IPS-15b (cell line): ENCODE data around the gene ITGB8.
"Not testable (repeated sequence)": the region's sequence is repeated elsewhere in the genome, so short reads cannot be mapped to it uniquely, and the experiment has no call there.

ENCODE experiments used
- H3K27me3 ChIP-seq: one replicate; pipeline ENCODE4 v1.6.1; 2013; ENCODE audit warnings: low read length; ENCODE audit not compliant: control insufficient read depth, insufficient read depth
- H3K36me3 ChIP-seq: one replicate; pipeline ENCODE4 v1.6.1; 2013; ENCODE audit warnings: low read length; ENCODE audit not compliant: control insufficient read depth, insufficient read depth
- H3K4me1 ChIP-seq: one replicate; pipeline ENCODE4 v1.6.1; 2013; ENCODE audit warnings: mild to moderate bottlenecking, low read length; ENCODE audit not compliant: control insufficient read depth, insufficient read depth
- H3K4me3 ChIP-seq: one replicate; pipeline ENCODE4 v1.5.1; 2013; ENCODE audit warnings: low read depth, low read length
- H3K9ac ChIP-seq: one replicate; pipeline ENCODE4 v1.6.1; 2013; ENCODE audit warnings: low read depth, mild to moderate bottlenecking, low read length
- H3K9me3 ChIP-seq: one replicate; pipeline ENCODE4 v1.6.1; 2013; ENCODE audit warnings: mild to moderate bottlenecking, low read length; ENCODE audit not compliant: control insufficient read depth, insufficient read depth

Gene ITGB8

DNA sequence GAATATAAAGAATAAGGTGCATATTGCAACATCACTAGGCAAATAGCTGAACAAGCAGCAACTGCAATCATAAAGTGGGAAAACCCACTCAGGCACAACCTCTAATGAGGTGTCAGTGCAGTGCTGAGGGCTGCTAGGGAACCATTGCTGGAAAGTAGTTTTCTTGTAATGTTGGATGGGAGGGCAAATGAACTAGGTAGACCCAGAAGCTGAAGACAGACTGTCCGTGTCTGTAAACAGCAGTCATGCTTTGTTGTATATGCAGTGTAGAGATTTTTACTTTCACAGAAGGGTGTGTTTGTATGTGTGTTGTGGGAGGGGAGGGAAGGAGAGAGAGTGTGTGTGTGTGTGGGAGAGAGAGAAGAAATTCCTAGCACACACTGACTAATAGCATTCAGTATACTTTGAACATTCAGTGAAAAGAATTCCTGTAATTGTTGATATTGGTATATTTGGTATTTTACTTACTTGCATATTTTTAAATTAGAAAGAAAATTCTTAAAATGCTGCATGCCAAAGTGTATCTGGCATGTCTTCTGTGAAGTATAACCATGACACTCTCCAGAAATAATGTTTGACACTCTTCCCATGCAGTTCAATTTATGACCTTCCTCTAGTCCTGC, 28.8 kb downstream of the ITGB8 start:
- Histone ChIP-seq H3K4me3 (no peak overlapping the region), H3K36me3 (no peaks in the 10 kb centered on the region), H3K9me3 (no peaks in the 10 kb centered on the region), H3K4me1 (no peaks in the 10 kb centered on the region), H3K9ac (no peak overlapping the region), H3K27me3 (no peaks in the 10 kb centered on the region)

DNA sequence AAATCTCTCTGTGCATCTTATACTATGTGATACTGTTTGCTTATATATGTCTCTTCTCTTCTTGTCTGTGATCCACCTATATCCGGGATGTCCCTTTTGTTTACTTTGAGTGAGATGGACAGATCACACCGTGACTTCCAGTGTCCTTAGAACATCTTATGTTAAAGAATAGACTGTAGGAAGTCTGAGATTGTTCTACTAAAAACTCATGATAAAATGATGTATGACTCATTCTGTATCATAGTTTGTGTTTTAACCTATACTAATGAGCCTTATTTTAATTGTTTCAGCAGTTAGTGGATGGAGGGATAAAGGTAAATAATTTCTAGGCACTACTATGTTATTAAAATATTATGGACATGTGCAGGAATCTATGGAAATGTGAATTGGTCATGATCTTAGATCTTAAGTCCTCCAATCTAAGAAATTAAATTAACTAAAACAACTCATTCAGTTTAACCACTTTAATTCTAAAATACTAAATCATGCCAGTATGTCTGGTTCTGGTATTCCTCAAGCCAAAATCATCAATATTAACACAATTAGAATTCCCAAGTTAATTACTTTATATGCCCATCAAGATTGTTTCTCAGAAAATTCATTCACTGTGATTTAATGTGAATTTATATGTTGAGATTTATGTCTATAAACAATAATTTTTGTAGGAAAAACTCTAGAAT, 32.0 kb downstream of the ITGB8 start:
- no peak overlapping the region for H3K9ac ChIP-seq
- no peaks in the 10 kb centered on the region for H3K9me3 ChIP-seq
- no peaks in the 10 kb centered on the region for H3K4me1 ChIP-seq
- H3K27me3 ChIP-seq, result no peaks in the 10 kb centered on the region
- no peaks in the 10 kb centered on the region for H3K36me3 ChIP-seq
- no peak overlapping the region for H3K4me3 ChIP-seq

DNA sequence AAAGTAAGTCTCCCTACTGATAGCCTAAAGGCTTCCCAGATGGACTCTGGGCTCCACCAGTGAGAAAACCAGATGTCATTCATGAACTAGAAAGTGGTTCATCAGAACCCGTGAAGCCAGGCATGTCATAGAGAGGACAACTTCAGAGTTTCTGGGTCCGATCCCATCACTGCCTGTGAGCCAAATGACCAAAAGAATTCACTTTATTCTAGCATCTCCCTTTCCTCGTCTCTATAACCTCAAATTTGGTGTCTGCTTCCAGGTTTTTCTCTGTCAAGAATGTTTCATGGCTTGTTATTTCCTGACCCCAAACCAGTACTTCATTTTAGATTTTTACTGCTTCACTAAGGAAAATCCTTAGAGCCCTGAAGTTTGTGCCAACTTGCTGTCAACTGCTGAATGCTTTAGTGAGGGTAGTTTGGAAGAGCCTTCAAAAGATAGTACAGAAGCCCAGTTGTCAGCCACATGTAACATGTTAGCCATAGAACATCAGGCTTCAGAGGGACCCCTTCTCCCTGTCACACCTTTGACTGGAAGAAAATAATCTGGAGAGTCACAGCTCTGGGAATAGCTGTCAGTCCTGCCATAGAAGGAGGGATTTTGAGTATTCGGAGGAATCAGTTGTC, 34.0 kb downstream of the ITGB8 start:
- Histone ChIP-seq H3K4me3 (no peak overlapping the region), H3K4me1 (no peaks in the 10 kb centered on the region), H3K27me3 (no peaks in the 10 kb centered on the region), H3K9me3 (no peaks in the 10 kb centered on the region), H3K36me3 (no peaks in the 10 kb centered on the region), H3K9ac (no peak overlapping the region)

DNA sequence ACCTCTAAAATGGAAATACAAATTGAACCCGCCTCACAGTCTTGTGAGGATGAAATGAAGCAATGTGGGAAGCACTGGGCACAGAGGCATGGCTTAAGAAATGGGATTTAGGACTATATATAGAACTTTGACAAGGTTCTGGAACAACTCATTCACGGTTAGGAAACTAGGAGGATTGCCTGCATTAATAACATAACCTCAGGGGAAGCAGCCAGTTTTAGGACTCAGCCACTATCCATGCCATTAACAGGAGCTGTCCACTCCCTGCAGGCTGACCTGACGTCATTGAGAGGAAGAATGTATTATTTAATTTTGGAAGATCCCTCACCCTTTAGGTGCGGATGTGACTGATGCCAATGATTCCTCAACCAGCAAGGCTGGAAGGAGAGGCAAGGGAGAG, 34.8 kb downstream of the ITGB8 start:
- H3K4me1 ChIP-seq, result no peaks in the 10 kb centered on the region
- H3K9me3 ChIP-seq, result no peaks in the 10 kb centered on the region
- H3K27me3 ChIP-seq, result no peaks in the 10 kb centered on the region
- H3K9ac ChIP-seq, result no peak overlapping the region
- H3K36me3 ChIP-seq, result no peaks in the 10 kb centered on the region
- no peak overlapping the region for H3K4me3 ChIP-seq

DNA sequence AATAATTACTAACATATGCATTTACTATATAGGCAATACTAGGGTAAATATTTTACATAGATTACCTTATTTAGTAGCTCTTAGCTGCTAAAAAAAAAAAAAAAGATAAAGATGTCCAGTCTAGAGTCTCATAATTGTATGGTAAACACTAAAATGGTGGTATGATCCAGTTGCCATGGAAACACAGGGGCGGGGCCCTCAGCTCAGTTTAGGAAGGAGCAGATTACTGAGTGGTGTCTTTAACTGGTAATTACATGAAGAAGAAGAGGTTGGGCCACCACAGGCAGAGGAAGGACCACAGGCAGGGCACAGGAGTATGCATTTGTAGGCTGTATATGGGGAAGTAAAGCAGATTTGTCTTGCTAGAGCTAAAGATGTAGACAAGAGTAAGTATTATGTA, 43.7 kb downstream of the ITGB8 start:
- Histone ChIP-seq H3K9me3 (no peaks in the 10 kb centered on the region), H3K27me3 (no peaks in the 10 kb centered on the region), H3K4me3 (no peak overlapping the region), H3K36me3 (no peaks in the 10 kb centered on the region), H3K9ac (no peak overlapping the region), H3K4me1 (no peaks in the 10 kb centered on the region)

DNA sequence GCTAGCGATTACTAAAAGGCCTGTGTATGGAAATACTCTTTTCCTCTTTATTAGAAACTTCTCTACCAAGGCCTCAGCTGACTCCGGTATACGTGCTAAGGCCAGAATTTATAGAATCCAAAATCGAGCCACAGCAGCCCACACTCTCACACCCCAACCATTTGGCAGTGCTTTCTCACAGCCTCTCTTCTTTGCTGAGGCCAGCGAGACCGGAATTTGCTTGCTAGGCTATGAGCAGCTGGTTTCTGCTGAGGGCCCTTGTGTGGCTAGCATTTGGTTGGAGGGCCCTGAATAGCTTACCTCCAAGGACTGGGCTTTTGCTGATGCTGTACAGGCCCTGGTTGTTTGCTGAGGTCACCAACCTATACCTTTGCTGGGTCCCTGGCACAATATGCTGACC, 46.1 kb downstream of the ITGB8 start:
- no peaks in the 10 kb centered on the region for H3K36me3 ChIP-seq
- no peak overlapping the region for H3K9ac ChIP-seq
- H3K4me3 ChIP-seq, result no peak overlapping the region
- H3K27me3 ChIP-seq, result no peaks in the 10 kb centered on the region
- H3K9me3 ChIP-seq, result no peaks in the 10 kb centered on the region
- no peaks in the 10 kb centered on the region for H3K4me1 ChIP-seq

DNA sequence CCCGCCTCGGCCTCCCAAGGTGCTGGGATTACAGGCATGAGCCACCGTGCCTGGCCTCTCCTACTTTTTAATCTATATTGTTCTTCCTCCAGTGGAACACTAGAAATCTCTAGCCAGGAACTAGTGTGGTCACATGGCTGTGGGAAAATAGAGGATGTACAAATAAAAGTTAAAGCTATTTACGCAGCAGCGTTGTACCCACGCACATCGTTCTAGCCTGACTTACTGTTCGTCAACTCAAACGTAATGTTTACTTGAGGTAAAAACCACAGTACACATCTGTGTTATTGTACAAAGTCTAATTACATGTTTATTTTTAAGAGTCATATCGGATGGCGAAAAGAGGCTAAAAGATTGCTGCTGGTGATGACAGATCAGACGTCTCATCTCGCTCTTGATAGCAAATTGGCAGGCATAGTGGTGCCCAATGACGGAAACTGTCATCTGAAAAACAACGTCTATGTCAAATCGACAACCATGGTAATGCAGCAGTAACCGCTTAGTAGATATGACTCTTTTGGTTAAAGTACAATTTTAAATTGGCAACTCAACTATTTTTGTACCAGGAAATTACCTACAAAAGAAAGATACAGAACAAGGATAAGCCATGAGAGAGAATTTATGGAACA, 50.8 kb downstream of the ITGB8 start:
- H3K9ac ChIP-seq, result no peak overlapping the region
- no peak overlapping the region for H3K4me3 ChIP-seq
- no peaks in the 10 kb centered on the region for H3K27me3 ChIP-seq

DNA sequence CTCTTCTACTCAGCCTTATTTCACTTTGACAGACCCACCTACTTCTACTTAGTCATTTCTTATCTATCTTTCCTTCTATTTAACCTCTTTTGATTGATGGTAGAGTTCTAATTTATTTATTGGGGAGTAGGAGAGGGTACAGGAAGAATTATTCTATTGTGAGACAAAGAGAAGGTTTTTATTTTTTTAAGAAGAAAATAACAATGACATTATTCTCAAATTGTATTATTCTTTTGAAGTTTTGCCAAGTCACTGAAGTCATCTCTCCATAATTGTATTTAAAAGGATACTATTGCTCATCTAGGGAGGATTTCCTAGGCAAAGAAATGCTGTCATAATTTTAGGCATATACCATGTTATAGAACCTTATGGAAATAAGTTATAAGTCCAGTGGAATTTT, 52.7 kb downstream of the ITGB8 start:
- H3K4me1 ChIP-seq, result no peaks in the 10 kb centered on the region
- H3K27me3 ChIP-seq, result no peaks in the 10 kb centered on the region
- no peaks in the 10 kb centered on the region for H3K36me3 ChIP-seq
- H3K9me3 ChIP-seq, result no peaks in the 10 kb centered on the region
- H3K9ac ChIP-seq, result no peak overlapping the region
- H3K4me3 ChIP-seq, result no peak overlapping the region

More for the DNA sequence above, 50.8 kb downstream of the ITGB8 start:
- H3K4me1 ChIP-seq, result no peaks in the 10 kb centered on the region
- H3K9me3 ChIP-seq, result no peaks in the 10 kb centered on the region
- H3K36me3 ChIP-seq, result no peaks in the 10 kb centered on the region

DNA sequence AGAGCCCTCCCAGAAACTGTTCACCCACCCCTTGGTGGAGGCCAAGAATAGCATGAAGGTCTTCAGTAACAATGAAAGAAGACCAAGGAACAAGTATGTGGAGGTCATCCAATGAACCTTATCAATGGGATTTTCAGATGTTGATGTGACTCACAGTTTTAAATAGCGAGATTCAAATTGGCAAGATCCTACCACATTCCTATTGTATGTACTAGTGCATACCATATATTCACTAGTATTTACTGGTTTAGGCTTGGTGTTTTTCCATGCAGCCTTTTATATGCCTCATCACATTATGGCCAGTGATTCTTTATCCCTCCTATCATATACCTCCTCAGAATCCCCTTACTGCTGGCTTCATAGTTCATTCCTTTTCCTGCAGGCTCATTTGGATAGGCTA, 54.4 kb downstream of the ITGB8 start:
- Histone ChIP-seq H3K36me3 (no peaks in the 10 kb centered on the region), H3K9me3 (no peaks in the 10 kb centered on the region), H3K4me1 (no peaks in the 10 kb centered on the region)

DNA sequence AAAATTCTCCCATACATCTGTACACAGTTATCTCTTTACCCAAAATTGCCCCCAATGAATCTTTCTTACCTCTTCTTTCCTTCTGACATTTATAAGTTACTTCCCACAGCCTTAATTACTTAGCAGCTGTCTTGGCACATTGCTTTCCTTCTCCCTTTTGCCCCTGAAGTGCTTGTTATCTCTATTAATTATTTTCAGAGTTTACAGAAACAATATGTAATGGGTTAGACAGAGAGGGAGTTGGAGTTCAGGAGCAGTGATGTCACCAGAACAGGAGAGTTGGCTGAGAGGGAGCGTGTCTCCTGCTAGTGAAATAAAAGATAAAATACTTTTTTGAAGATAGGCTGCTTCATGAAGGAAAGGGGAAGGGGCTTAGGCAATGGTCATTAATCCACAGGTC, 57.4 kb downstream of the ITGB8 start:
- Histone ChIP-seq H3K4me3 (no peak overlapping the region), H3K4me1 (no peaks in the 10 kb centered on the region), H3K36me3 (no peaks in the 10 kb centered on the region), H3K9ac (no peak overlapping the region), H3K9me3 (no peaks in the 10 kb centered on the region), H3K27me3 (no peaks in the 10 kb centered on the region)

More for the DNA sequence above, 54.4 kb downstream of the ITGB8 start:
- Histone ChIP-seq H3K4me3 (no peak overlapping the region), H3K9ac (no peak overlapping the region), H3K27me3 (no peaks in the 10 kb centered on the region)

DNA sequence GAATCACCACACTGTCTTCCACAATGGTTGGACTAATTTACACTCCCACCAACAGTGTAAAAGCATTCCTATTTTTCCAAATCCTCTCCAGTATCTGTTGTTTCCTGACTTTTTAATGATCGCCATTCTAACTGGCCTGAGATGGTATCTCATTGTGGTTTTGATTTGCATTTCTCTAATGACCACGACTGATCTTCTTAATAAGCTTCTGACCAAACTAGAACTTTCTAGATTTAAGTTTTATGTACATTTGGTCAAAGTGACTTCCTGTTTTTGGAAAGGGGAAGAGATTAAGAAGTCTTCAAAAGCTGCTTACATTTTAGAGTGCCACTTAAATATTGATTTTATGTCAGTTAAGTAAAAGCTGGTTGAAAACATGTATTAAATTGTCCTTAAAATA, 58.5 kb downstream of the ITGB8 start:
- H3K27me3 ChIP-seq, H3K9me3 ChIP-seq, H3K4me3 ChIP-seq, H3K9ac ChIP-seq, H3K36me3 ChIP-seq, H3K4me1 ChIP-seq: not testable (repeated sequence)
